ENCODE results near the gene PFKFB4.

DNA sequence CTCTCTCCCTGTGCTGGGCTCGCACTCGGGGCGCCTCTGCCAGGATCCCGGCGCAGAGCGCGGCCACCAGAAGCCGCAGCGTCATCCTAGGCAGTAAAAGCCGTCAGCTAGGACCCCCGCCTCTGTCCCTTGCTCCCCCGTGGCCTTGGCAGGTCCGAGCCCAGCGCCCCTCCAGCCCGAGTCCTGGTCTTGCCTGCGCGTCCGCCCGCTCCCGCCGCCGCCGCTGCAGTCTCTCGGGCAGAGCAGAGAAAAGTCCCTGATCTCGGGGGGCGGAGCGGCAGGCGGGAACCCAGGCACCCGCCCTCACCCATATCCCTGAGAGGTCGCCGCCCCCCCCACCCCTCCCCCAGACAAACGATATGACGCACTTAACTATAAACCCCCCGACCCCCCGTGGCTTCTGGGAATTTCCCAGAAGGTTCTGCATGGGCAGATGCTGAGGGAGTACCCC lies 38.5 kb upstream of the PFKFB4 start, which contains the start of gene COL7A1:
- TF ChIP-seq, protein P1, sequence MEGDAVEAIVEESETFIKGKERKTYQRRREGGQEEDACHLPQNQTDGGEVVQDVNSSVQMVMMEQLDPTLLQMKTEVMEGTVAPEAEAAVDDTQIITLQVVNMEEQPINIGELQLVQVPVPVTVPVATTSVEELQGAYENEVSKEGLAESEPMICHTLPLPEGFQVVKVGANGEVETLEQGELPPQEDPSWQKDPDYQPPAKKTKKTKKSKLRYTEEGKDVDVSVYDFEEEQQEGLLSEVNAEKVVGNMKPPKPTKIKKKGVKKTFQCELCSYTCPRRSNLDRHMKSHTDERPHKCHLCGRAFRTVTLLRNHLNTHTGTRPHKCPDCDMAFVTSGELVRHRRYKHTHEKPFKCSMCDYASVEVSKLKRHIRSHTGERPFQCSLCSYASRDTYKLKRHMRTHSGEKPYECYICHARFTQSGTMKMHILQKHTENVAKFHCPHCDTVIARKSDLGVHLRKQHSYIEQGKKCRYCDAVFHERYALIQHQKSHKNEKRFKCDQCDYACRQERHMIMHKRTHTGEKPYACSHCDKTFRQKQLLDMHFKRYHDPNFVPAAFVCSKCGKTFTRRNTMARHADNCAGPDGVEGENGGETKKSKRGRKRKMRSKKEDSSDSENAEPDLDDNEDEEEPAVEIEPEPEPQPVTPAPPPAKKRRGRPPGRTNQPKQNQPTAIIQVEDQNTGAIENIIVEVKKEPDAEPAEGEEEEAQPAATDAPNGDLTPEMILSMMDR (IDR thresholded peaks at IDR 0.05 in 8 of 11, conservative IDR thresholded peaks at IDR 0.05 in 3 of 11): no peak
- no peak for TF ChIP-seq POLR2A (IDR thresholded peaks at IDR 0.05)
- TF ChIP-seq POLR2AphosphoS5 (IDR thresholded peaks at IDR 0.05): peak in 2 of 3 donors; percentile 65 to 78

All from spleen (tissue), 7 donors.